ENCODE measurements around the gene LCN10.
"Not testable (repeated sequence)": the region's sequence is repeated elsewhere in the genome, so short reads cannot be mapped to it uniquely, and the experiment has no call there.

LCN10 gene

DNA sequence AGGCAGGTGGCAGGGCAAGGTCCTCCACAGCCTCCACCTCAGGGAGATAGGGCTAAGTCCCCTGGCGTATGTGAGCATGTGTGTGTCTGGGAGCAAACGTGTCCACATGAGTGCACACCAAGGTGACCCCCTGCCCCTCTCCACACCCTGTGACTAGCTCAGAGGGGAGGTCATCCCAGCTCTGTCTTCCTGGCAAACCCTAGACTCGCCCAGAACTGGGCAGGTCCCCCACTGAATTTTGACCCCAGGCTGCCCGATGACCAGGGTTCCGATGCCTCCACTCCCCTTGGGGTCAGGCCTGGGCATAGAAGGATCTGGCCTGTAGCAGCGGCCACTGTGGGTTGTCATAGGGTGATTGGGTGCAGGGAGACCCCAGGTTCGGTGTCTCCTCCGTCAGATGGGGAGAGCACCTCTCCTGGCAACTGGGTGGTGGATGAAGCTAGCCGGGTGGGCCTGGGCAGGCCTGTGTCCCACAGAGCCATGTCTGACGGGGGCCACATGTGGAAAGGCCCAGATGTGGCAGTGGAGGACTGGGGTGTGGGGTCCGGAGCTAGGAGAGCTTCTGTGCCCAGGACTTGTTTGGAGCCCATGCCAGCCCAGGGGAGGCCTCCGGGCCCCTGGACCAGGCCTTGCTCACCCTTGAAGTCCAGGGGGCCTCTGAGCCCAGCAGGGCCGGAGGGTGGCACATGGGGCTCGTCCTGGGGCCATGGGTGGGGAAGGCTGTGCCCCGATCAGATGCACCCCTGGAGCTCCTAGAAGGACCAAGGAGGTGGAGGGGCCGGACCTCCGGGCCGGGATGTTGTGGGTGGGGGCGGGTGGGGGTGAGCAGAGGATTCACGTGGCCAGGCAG, 24.2 kb downstream of the LCN10 start:
- H3K27ac ChIP-seq (ENCODE audit: low read length): no peak overlapping the region
- H3K36me3 ChIP-seq (ENCODE audit: control insufficient read depth in 2 of 2, insufficient read depth in 2 of 2, low read length in 2 of 2): peaks cover 7 to 9% of the 10 kb centered on the region in 2 donors
- peaks cover 37% of the 10 kb centered on the region for H3K4me1 ChIP-seq (ENCODE audit: control insufficient read depth, insufficient read depth, low read length)
- H3K9me3 ChIP-seq (ENCODE audit: control insufficient read depth in 2 of 2, low read length in 2 of 2): no peaks in the 10 kb centered on the region
- peaks cover 0 to 4% of the 10 kb centered on the region in 2 donors for H3K27me3 ChIP-seq (ENCODE audit: control insufficient read depth in 1 of 2, insufficient read depth in 2 of 2, low read length in 2 of 2)
- no peak overlapping the region for H3K4me3 ChIP-seq (ENCODE audit: low read length in 2 of 2)
- no peak overlapping the region for H3K9ac ChIP-seq (ENCODE audit: low read length in 2 of 2)

DNA sequence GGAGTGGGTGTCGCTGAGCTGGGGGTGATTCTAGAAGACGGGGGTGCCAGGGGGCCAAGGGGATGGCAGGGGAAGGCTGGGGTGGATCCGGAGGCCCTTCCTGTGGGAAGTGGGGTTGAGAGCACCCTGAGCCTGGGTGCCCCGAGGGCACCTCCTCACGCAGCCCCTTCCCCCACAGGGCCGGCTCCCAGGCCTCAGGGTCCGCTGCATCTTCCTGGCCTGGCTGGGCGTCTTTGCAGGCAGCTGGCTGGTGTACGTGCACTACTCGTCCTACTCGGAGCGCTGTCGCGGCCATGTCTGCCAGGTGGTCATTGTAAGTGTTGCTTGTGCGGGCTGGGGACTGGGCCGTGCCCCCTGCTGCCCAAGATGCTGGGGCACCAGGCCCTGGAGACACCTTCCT, 25.3 kb downstream of the LCN10 start:
- H3K4me3 ChIP-seq (ENCODE audit: low read length in 2 of 2): no peak overlapping the region
- H3K9me3 ChIP-seq (ENCODE audit: control insufficient read depth in 2 of 2, low read length in 2 of 2): no peaks in the 10 kb centered on the region
- H3K9ac ChIP-seq (ENCODE audit: low read length in 2 of 2): no peak overlapping the region
- H3K4me1 ChIP-seq (ENCODE audit: control insufficient read depth, insufficient read depth, low read length): peaks cover 42% of the 10 kb centered on the region
- no peak overlapping the region for H3K27ac ChIP-seq (ENCODE audit: low read length)
- peaks cover 0 to 7% of the 10 kb centered on the region in 2 donors for H3K27me3 ChIP-seq (ENCODE audit: control insufficient read depth in 1 of 2, insufficient read depth in 2 of 2, low read length in 2 of 2)
- peaks cover 0 to 2% of the 10 kb centered on the region in 2 donors for H3K36me3 ChIP-seq (ENCODE audit: control insufficient read depth in 2 of 2, insufficient read depth in 2 of 2, low read length in 2 of 2)

DNA sequence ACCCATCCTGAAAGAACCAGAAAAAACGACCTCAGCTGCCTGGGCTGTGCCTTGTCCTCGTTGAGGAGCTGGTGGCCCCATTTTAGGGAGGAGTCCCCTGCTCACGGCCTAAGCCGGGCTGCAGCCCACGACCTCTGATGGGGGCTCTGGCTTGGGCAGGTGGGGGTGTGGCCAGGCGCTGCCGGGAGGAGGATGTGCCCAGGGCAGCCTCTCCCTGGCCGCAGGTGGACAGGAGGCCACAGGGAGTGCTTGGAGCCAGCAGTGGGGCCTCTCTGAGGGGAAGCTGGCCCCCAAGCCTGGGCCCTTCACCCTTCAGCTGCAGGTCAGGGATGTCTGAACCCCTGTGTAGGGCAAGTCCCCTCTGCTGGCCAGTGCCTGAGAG, 27.9 kb downstream of the LCN10 start:
- peaks cover 0 to 9% of the 10 kb centered on the region in 2 donors for H3K27me3 ChIP-seq (ENCODE audit: control insufficient read depth in 1 of 2, insufficient read depth in 2 of 2, low read length in 2 of 2)
- no peak overlapping the region for H3K27ac ChIP-seq (ENCODE audit: low read length)
- no peak overlapping the region for H3K9ac ChIP-seq (ENCODE audit: low read length in 2 of 2)
- H3K36me3 ChIP-seq (ENCODE audit: control insufficient read depth in 2 of 2, insufficient read depth in 2 of 2, low read length in 2 of 2): no peaks in the 10 kb centered on the region
- no peaks in the 10 kb centered on the region for H3K9me3 ChIP-seq (ENCODE audit: control insufficient read depth in 2 of 2, low read length in 2 of 2)
- H3K4me3 ChIP-seq (ENCODE audit: low read length in 2 of 2): no peak overlapping the region
- H3K4me1 ChIP-seq (ENCODE audit: control insufficient read depth, insufficient read depth, low read length): peaks cover 32% of the 10 kb centered on the region

DNA sequence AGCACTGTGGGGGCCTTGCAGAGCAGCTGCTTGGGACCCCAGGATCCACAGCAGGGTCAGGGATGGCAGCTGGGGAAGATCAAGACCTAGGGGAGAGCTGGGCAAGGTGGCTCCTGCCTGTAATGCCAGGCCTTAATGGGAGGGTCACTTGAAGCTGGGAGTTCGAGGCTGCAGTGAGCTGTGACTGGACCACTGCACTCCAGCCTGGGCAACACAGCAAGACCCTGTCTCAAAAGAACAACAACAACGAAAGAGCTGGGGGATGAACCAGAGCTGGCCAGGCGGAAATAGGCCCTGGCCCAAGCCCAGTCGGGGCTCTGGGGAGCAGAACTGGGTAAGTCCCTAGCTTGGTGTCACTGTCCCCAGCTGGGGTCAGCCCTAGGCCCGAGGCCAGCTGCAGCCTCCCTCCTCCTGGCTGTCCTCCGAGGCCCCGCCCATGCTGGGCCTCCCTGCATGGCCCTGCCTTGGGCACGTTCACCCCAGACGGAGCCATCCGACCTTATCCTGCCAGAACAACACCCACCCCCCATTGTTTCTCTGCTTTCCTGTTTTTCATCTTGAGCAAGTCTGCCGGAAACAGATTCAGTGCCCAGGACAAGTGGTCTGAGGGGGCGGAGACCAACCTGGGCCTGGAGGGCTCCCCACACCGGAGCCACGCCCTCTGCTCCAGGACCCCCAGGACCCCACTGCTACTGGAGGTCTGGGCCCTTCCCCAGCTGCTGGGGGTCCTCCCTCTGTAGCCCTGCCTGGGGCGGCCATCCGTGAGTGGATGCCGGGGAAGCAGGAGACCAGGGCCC, 28.4 kb downstream of the LCN10 start:
- Histone ChIP-seq H3K27me3 (ENCODE audit: control insufficient read depth in 1 of 2, insufficient read depth in 2 of 2, low read length in 2 of 2) (peaks cover 0 to 9% of the 10 kb centered on the region in 2 donors), H3K4me1 (ENCODE audit: control insufficient read depth, insufficient read depth, low read length) (peaks cover 26% of the 10 kb centered on the region), H3K36me3 (ENCODE audit: control insufficient read depth in 2 of 2, insufficient read depth in 2 of 2, low read length in 2 of 2) (no peaks in the 10 kb centered on the region), H3K9ac (ENCODE audit: low read length in 2 of 2) (no peak overlapping the region), H3K27ac (ENCODE audit: low read length) (no peak overlapping the region), H3K9me3 (ENCODE audit: control insufficient read depth in 2 of 2, low read length in 2 of 2) (no peaks in the 10 kb centered on the region), H3K4me3 (ENCODE audit: low read length in 2 of 2) (no peak overlapping the region)

DNA sequence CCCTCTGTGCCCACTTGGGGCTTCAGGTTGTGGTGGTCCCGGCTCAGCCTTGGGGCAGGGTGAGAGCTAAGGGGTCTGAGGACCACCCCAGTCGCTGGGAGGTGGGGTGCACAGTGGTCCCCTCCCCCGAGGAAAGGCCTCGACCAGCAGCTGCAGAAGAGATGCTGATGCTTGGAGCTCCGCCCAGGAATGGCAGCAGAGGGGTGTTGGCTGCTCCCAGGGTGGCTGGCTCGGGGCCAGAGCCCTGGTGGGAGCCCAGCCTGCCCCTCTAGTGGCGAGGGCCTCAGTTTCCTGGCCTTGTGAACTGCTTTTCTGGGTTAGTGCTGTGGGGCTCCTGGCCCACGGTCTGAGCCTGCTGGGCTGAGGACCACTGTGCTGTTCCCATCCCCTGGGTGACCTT, 29.2 kb downstream of the LCN10 start:
- H3K27me3 ChIP-seq (ENCODE audit: control insufficient read depth in 1 of 2, insufficient read depth in 2 of 2, low read length in 2 of 2): peaks cover 0 to 9% of the 10 kb centered on the region in 2 donors
- peak overlapping the region; percentile 41 for H3K27ac ChIP-seq (ENCODE audit: low read length)
- peak overlapping the region in 1 of 2 donors; percentile 66 for H3K4me3 ChIP-seq (ENCODE audit: low read length in 2 of 2)
- H3K9me3 ChIP-seq (ENCODE audit: control insufficient read depth in 2 of 2, low read length in 2 of 2): no peaks in the 10 kb centered on the region
- H3K4me1 ChIP-seq (ENCODE audit: control insufficient read depth, insufficient read depth, low read length): peaks cover 21% of the 10 kb centered on the region
- H3K9ac ChIP-seq (ENCODE audit: low read length in 2 of 2): peak overlapping the region in 1 of 2 donors; percentile 71
- no peaks in the 10 kb centered on the region for H3K36me3 ChIP-seq (ENCODE audit: control insufficient read depth in 2 of 2, insufficient read depth in 2 of 2, low read length in 2 of 2)

DNA sequence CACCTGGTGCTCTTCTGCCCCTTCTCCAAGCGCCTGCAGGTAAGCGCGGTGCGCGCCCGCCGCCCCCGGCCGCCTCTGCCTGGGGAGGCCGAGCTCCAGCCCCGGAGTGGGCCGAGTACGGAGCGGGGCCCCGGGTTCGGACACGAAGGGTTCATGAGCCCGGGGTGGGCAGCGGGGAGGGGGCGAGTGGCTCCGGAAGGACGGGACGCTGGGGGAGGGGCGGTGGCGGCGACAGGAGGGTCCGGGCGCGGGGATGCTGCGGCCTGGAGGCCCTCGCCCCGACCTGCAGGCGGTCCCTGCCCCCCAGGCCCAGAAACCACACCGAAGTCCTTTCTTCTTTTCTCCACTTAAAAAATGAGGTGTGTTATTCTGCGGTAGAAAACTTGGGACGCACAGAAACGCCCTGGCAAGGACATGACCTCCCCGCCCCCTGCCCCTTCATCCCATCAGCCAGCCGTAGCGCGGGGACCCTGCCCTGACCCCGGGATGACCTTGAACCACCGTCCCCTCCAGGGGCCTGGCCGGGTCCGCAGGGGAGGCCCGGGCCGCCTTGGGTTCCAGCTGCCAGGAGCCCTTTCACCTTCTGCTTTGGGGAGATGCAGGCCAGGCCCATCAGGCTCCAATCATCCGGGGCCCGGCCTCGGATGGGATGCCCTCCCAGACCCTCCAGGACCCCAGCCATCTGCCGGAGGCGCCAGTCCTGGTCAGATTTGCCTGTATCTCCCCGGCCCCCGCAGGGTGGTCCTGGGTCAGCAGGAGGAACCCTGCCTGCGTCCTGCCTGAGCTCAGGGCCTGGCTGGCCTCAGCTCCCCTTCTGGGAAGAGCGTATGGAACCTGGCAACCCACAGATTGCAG, 29.8 kb downstream of the LCN10 start:
- Histone ChIP-seq H3K4me1 (ENCODE audit: control insufficient read depth, insufficient read depth, low read length) (peaks cover 19% of the 10 kb centered on the region), H3K9me3 (ENCODE audit: control insufficient read depth in 2 of 2, low read length in 2 of 2) (no peaks in the 10 kb centered on the region), H3K36me3 (ENCODE audit: control insufficient read depth in 2 of 2, insufficient read depth in 2 of 2, low read length in 2 of 2) (no peaks in the 10 kb centered on the region), H3K4me3 (ENCODE audit: low read length in 2 of 2) (peak overlapping the region; percentile 55 to 66), H3K9ac (ENCODE audit: low read length in 2 of 2) (peak overlapping the region; percentile 29 to 71), H3K27ac (ENCODE audit: low read length) (peak overlapping the region; percentile 41), H3K27me3 (ENCODE audit: control insufficient read depth in 1 of 2, insufficient read depth in 2 of 2, low read length in 2 of 2) (peaks cover 0 to 9% of the 10 kb centered on the region in 2 donors)

DNA sequence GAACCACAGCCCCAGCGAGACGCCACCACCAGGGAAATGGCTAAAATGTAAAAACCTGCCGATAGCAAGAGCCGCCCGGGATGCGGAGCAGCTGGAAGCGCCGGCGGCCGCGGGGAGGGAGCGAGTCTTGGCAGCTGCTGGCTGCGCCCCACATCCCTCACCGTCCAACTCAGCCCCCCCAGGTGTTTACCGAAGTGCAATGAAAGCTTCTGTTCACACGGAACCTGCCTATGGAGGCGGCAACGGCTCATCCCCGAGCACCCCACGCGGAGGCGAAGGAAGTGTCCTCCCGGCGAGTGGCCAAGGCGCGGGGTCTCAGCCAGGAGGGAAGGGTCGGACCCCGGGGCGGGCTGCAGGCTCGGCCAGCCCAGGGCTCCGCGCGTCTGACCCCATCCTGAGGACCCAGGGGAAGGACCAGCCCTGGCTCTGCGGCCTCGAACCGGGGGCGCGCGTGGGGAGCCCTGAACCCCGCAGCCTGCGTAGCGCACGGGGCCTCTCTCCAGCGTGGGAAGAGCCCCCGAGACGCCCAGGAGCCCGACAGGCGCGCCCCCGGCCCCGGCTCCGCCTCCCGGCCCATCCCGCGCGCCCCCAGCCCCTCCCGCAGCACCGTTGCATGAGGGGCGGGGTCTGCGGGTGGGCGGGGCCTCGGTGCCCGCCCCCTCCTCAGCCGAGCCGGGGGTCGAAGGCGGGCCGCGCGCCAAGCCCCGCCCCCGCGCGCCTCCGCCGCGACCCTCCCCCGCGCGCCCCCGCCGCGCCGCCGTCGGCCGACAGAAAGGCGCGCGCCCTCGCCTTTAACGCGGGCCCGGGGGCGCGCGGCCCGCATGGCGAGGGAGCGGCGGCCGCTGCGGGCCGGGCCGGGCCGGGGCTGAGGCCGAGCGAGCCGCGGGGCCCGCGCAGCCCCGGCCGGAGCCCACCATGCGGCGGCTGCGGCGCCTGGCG, 30.7 kb downstream of the LCN10 start, which contains the start of gene DIPK1B:
DIPK1B (plus strand) TSS at position 822 of the 939 bp plus-strand sequence; CDS start at position 916, 94 bp downstream.
- Histone ChIP-seq H3K9ac (ENCODE audit: low read length in 2 of 2) (peak within 1 kb of the TSS; percentile 29 to 71), H3K36me3 (ENCODE audit: control insufficient read depth in 2 of 2, insufficient read depth in 2 of 2, low read length in 2 of 2) (no peaks in the 10 kb centered on the region), H3K4me1 (ENCODE audit: control insufficient read depth, insufficient read depth, low read length) (peaks cover 19% of the 10 kb centered on the region), H3K4me3 (ENCODE audit: low read length in 2 of 2) (peak within 1 kb of the TSS; percentile 55 to 66), H3K27me3 (ENCODE audit: control insufficient read depth in 1 of 2, insufficient read depth in 2 of 2, low read length in 2 of 2) (peaks cover 0 to 9% of the 10 kb centered on the region in 2 donors), H3K27ac (ENCODE audit: low read length) (peak within 1 kb of the TSS; percentile 41), H3K9me3 (ENCODE audit: control insufficient read depth in 2 of 2, low read length in 2 of 2) (no peaks in the 10 kb centered on the region)

DNA sequence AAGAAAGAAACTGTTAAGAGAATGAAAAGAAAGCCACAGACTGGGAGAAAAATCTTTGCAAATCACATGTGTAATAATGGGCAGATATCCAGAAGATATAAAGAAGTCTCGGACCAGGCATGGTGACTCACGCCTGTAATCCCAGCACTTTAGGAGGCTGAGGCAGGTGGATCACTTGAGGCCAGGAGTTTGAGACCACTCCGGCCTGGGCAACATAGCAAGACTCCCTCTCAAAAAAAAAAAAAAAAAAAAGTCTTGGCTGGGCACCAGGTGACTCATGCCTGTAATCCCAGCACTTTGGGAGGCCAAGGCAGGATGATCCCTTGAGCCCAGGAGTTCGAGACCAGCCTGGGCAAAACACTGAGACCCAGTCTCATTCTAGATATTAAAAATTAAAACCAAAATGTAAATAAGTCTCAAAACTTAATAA, 31.5 kb downstream of the LCN10 start:
- not testable (repeated sequence) for H3K27ac ChIP-seq (ENCODE audit: low read length); H3K4me3 ChIP-seq (ENCODE audit: low read length in 2 of 2); H3K9me3 ChIP-seq (ENCODE audit: control insufficient read depth in 2 of 2, low read length in 2 of 2)

DNA sequence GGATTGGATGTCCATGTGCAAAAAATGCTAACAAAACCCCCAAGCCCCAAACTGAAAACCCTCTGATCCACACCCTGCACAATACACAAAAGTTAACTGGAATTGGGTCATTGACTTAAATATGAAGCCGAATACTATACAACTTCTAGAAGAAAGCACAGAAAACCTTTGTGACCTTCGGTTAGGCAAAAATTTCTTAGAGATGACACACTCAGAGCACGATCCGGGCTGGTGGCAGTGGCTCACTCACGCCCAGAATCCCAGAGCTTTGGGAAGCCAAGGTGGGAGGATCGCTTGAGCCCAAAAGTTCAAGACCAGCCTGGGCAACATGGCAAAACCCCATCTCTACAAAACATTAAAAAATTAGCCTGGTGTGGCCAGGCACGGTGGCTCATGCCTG, 32.2 kb downstream of the LCN10 start:
- Histone ChIP-seq H3K9ac (ENCODE audit: low read length in 2 of 2) (no peak overlapping the region), H3K27ac (ENCODE audit: low read length) (no peak overlapping the region), H3K4me3 (ENCODE audit: low read length in 2 of 2) (no peak overlapping the region), H3K27me3 (ENCODE audit: control insufficient read depth in 1 of 2, insufficient read depth in 2 of 2, low read length in 2 of 2) (peaks cover 0 to 9% of the 10 kb centered on the region in 2 donors), H3K9me3 (ENCODE audit: control insufficient read depth in 2 of 2, low read length in 2 of 2) (no peaks in the 10 kb centered on the region), H3K36me3 (ENCODE audit: control insufficient read depth in 2 of 2, insufficient read depth in 2 of 2, low read length in 2 of 2) (no peaks in the 10 kb centered on the region), H3K4me1 (ENCODE audit: control insufficient read depth, insufficient read depth, low read length) (peaks cover 19% of the 10 kb centered on the region)

More for the DNA sequence above, 31.5 kb downstream of the LCN10 start:
- H3K36me3 ChIP-seq (ENCODE audit: control insufficient read depth in 2 of 2, insufficient read depth in 2 of 2, low read length in 2 of 2); H3K27me3 ChIP-seq (ENCODE audit: control insufficient read depth in 1 of 2, insufficient read depth in 2 of 2, low read length in 2 of 2); H3K9ac ChIP-seq (ENCODE audit: low read length in 2 of 2): not testable (repeated sequence)
- peaks cover 19% of the 10 kb centered on the region for H3K4me1 ChIP-seq (ENCODE audit: control insufficient read depth, insufficient read depth, low read length)
